K562 (cell line): ENCODE measurements around the gene PIK3CD. TPM values are rescaled to one million over a fixed set of nuclear protein-coding genes. Genes with fewer than 3 reads are reported as not detected.

ENCODE experiments used
- ARHGAP35 ChIP-seq: fragments of 450-650 bp; IDR thresholded peaks from 2 replicates; pipeline ENCODE4 v1.6.1; 2018; ENCODE audit not compliant: partially characterized antibody
- ARID1B ChIP-seq: fragments of 450-650 bp; IDR thresholded peaks from 2 replicates; pipeline ENCODE4 v1.6.1; 2016; ENCODE audit warnings: antibody characterized with exemption, mild to moderate bottlenecking, inconsistent platforms
- CEBPG ChIP-seq, 3 experiments: fragments of 200-800 bp in 1 of 3; sonication (Bioruptor generic) in 1 of 3; sonication (generic) in 1 of 3; formaldehyde crosslinking in 1 of 3; IDR thresholded peaks in 2 of 3; conservative IDR thresholded peaks in 1 of 3; 2 replicates each; pipeline versions ENCODE4 v1.6.1 to v1.8.0; 2016 to 2022; ENCODE audit warnings: missing compliant biosample characterization in 2 of 3, missing genetic modification characterization in 2 of 3, mild to moderate bottlenecking in 1 of 3, missing genetic modification reagents in 1 of 3
- CTBP1 ChIP-seq: fragments of 450-650 bp; IDR thresholded peaks from 2 replicates; pipeline ENCODE4 v1.6.1; 2016; ENCODE audit warnings: borderline replicate concordance
- EP300 ChIP-seq: IDR thresholded peaks from 2 replicates; pipeline ENCODE4 v1.6.1; 2012; ENCODE audit warnings: low read length, improper control_type of control experiment
- NCOA6 ChIP-seq: fragments of 450-650 bp; IDR thresholded peaks from 2 replicates; pipeline ENCODE4 v1.6.1; 2017; ENCODE audit warnings: mild to moderate bottlenecking
- PBX2 ChIP-seq, 2 experiments: IDR thresholded peaks in 1 of 2; conservative IDR thresholded peaks in 1 of 2; 2 replicates each; pipeline ENCODE4 v1.6.1; 2016; ENCODE audit warnings: low read depth in 2 of 2, mild to moderate bottlenecking in 1 of 2, missing compliant biosample characterization in 1 of 2, missing genetic modification characterization in 1 of 2, moderate library complexity in 1 of 2
- POLR2H ChIP-seq: IDR thresholded peaks from 2 replicates; pipeline ENCODE4 v1.6.1; 2016; ENCODE audit warnings: missing genetic modification characterization, low read depth, mild to moderate bottlenecking, control low read depth, missing compliant biosample characterization, moderate library complexity
- PYGO2 ChIP-seq: fragments of 450-650 bp; IDR thresholded peaks from 2 replicates; pipeline ENCODE4 v1.6.1; 2016; ENCODE audit warnings: mild to moderate bottlenecking, missing genetic modification characterization, moderate library complexity, missing compliant biosample characterization
- RBM15 ChIP-seq: fragments of 200-400 bp; formaldehyde crosslinking; IDR thresholded peaks from 2 replicates; pipeline ENCODE4 v1.6.1; 2018; ENCODE audit warnings: mild to moderate bottlenecking, low read length, moderate library complexity; ENCODE audit not compliant: insufficient read depth
- SAFB ChIP-seq: fragments of 200-400 bp; formaldehyde crosslinking; IDR thresholded peaks from 2 replicates; pipeline ENCODE4 v1.6.1; 2017; ENCODE audit warnings: low read depth, low read length, borderline replicate concordance
- SMARCA4 ChIP-seq: fragments of 450-650 bp; IDR thresholded peaks from 2 replicates; pipeline ENCODE4 v1.6.1; 2016
- STAT5B ChIP-seq: fragments of 250-450 bp; sonication (Bioruptor Pico); IDR thresholded peaks from 2 replicates; pipeline ENCODE4 v1.8.0; 2021; ENCODE audit warnings: mild to moderate bottlenecking, inconsistent platforms
- ZNF253 ChIP-seq: fragments of 250-450 bp; sonication (Bioruptor Pico); conservative IDR thresholded peaks from 2 replicates; pipeline ENCODE4 v1.6.1; 2021; ENCODE audit warnings: mild to moderate bottlenecking
- ZNF740 ChIP-seq, 3 experiments: fragments of 200-800 bp in 1 of 3; sonication (Bioruptor generic) in 1 of 3; sonication (generic) in 1 of 3; formaldehyde crosslinking in 1 of 3; IDR thresholded peaks; 2 replicates each; pipeline versions ENCODE4 v1.6.1 to v1.8.0; 2016 to 2022; ENCODE audit warnings: mild to moderate bottlenecking in 2 of 3, missing compliant biosample characterization in 2 of 3, missing genetic modification characterization in 2 of 3, missing genetic modification reagents in 1 of 3
- ZZZ3 ChIP-seq: fragments of 450-650 bp; IDR thresholded peaks from 2 replicates; pipeline ENCODE4 v1.6.1; 2016; ENCODE audit warnings: antibody characterized with exemption, mild to moderate bottlenecking, moderate library complexity
- polyA plus RNA-seq, 8 experiments: library from polyadenylated mRNA; depleted of rRNA in 4 of 8; stranded (reverse) in 5 of 8; unstranded in 3 of 8; fragments of >200 nt; fragmentation: Nextera tagmentation in 2 of 8; fragmentation: Illumina TruSeq in 1 of 8; extraction: Ambion mirVana in 2 of 8; extraction: Trizol in 1 of 8; gene quantifications; 2 replicates each; pipeline versions ENCODE4 v1.2.1 to v1.2.3, GENCODE V29; 2011 to 2014; ENCODE audit warnings: inconsistent platforms in 1 of 8, missing spikeins in 1 of 8
- total RNA-seq, 7 experiments: library from RNA; depleted of rRNA in 6 of 7; stranded (reverse); fragments of >200 nt in 6 of 7; fragmentation: Illumina TruSeq in 2 of 7; extraction: Trizol in 2 of 7; gene quantifications; 2 replicates each; pipeline versions ENCODE4 v1.2.1 to v1.2.3, GENCODE V29; 2011 to 2021; ENCODE audit warnings: low replicate concordance in 1 of 7
- TF ChIP-seq, protein P1 (sequence below), 2 experiments: IDR thresholded peaks; 2 replicates each; pipeline ENCODE4 v1.6.1; 2011; ENCODE audit warnings: borderline replicate concordance in 1 of 2, control low read depth in 1 of 2, low read depth in 1 of 2, low read length in 1 of 2, mild to moderate bottlenecking in 1 of 2, mixed read lengths in 1 of 2, moderate library complexity in 1 of 2; ENCODE audit not compliant: insufficient read depth in 1 of 2, insufficient read length in 1 of 2, poor library complexity in 1 of 2, severe bottlenecking in 1 of 2; ENCODE audit errors: extremely low read depth in 1 of 2
- TF ChIP-seq, protein P2 (sequence below): fragments of 200-800 bp; sonication (Bioruptor generic); IDR thresholded peaks from 2 replicates; pipeline ENCODE4 v1.6.1; 2017; ENCODE audit warnings: missing genetic modification characterization, missing compliant biosample characterization
- TF ChIP-seq, protein P3 (sequence below): IDR thresholded peaks from 2 replicates; pipeline ENCODE4 v1.6.1; 2016; ENCODE audit warnings: missing genetic modification characterization, missing compliant biosample characterization

Gene PIK3CD
- total and polyA plus RNA-seq, 9 of the 15 experiments (the other 6 are each of a cell fraction or from before 2014, with no cell fraction given), result 1.8 to 20.8 (median 7.2) TPM

DNA sequence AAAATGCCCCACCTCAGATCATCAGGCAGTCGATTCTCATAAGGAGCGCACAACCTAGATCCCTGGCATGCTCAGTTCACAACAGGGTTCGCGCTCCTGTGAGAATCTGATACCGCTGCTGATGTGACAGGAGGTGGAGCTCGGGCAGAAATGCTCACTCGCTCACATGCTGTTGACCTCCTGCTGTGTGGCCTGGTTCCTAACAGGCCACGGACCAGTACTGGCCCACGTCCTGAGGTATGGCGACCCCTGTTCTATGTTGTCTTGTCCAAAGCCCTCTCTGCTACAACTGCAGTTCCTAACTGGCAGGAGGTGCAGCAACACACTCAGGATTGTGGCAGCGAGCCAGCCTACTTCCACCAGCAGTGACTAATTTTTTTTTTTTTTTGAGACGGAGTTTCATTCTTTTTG, 101.6 kb downstream of the PIK3CD start (continued):
- TF ChIP-seq, protein P1, sequence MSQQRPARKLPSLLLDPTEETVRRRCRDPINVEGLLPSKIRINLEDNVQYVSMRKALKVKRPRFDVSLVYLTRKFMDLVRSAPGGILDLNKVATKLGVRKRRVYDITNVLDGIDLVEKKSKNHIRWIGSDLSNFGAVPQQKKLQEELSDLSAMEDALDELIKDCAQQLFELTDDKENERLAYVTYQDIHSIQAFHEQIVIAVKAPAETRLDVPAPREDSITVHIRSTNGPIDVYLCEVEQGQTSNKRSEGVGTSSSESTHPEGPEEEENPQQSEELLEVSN (IDR thresholded peaks at IDR 0.05; ENCODE audit: borderline replicate concordance in 1 of 2, extremely low read depth in 1 of 2, insufficient read depth in 1 of 2, insufficient read length in 1 of 2, low read depth in 1 of 2, low read length in 1 of 2, poor library complexity in 1 of 2, severe bottlenecking in 1 of 2), result peak in 1 of 2 experiments; percentile 44
- TF ChIP-seq NCOA6 (no peak), PBX2 (CRISPR knock-in tag; IDR thresholded peaks at IDR 0.05; ENCODE audit: low read depth) (no peak), PBX2 (tag; conservative IDR thresholded peaks at IDR 0.05; ENCODE audit: low read depth) (peak; percentile 50; the same call in 1 of the 2 replicates), POLR2H (no peak), SAFB (no peak), STAT5B (CRISPR knock-in tag) (no peak), ARID1B (0 out of 2 replicates have a peak, but pooled peaks have one; percentile 25), CEBPG (CRISPR knock-in tag; IDR thresholded peaks at IDR 0.05) (no peak), CEBPG (tag; conservative IDR thresholded peaks at IDR 0.05 in 1 of 2, IDR thresholded peaks at IDR 0.05 in 1 of 2) (no peak), PYGO2 (tag) (no peak), EP300 (no peak), CTBP1 (0 out of 2 replicates have a peak, but pooled peaks have one; percentile 16), ZNF740 (CRISPR knock-in tag; IDR thresholded peaks at IDR 0.05) (no peak), ZNF740 (tag; IDR thresholded peaks at IDR 0.05) (no peak), ZNF253 (CRISPR knock-in tag) (no peak), ARHGAP35 (no peak), SMARCA4 (no peak), ZZZ3 (no peak), RBM15 (no peak)
- TF ChIP-seq, protein P2, sequence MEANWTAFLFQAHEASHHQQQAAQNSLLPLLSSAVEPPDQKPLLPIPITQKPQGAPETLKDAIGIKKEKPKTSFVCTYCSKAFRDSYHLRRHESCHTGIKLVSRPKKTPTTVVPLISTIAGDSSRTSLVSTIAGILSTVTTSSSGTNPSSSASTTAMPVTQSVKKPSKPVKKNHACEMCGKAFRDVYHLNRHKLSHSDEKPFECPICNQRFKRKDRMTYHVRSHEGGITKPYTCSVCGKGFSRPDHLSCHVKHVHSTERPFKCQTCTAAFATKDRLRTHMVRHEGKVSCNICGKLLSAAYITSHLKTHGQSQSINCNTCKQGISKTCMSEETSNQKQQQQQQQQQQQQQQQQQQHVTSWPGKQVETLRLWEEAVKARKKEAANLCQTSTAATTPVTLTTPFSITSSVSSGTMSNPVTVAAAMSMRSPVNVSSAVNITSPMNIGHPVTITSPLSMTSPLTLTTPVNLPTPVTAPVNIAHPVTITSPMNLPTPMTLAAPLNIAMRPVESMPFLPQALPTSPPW (CRISPR knock-in tag), result no peak
- TF ChIP-seq, protein P3, sequence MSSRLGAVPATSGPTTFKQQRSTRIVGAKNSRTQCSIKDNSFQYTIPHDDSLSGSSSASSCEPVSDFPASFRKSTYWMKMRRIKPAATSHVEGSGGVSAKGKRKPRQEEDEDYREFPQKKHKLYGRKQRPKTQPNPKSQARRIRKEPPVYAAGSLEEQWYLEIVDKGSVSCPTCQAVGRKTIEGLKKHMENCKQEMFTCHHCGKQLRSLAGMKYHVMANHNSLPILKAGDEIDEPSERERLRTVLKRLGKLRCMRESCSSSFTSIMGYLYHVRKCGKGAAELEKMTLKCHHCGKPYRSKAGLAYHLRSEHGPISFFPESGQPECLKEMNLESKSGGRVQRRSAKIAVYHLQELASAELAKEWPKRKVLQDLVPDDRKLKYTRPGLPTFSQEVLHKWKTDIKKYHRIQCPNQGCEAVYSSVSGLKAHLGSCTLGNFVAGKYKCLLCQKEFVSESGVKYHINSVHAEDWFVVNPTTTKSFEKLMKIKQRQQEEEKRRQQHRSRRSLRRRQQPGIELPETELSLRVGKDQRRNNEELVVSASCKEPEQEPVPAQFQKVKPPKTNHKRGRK (tag), result no peak
